ENCODE data around the gene ACVR1.
"Not testable (repeated sequence)": the region's sequence is repeated elsewhere in the genome, so short reads cannot be mapped to it uniquely, and the experiment has no call there.

ACVR1 gene

GRCh38 chr2:157849591-157849990, 26.5 kb downstream of the ACVR1 start:
- DNase-seq: no peak

- no peak for DNase-seq
Measured at GRCh38 chr2:157848213-157848612, 27.9 kb downstream of the ACVR1 start.

DNA sequence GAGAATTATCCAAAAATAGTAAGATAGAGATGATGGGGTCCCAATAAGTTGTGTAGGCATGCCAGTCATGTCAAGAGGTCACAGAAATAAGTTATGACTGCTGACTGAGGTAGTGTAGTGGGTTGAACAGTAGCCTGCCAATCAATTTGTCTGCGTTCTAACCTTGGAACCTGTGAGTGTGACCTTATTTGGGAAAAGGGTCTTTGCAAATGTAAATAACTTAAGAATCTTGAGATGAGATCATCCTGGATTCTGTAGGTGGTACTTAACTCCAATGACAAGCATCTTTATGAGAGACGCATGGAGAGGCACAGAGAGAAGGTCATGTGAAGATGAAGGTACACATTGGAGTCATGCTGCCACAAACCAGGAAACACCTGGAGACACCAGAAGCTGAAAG, 31.0 kb downstream of the ACVR1 start:
- DNase-seq: no peak

- no peak for DNase-seq
Measured at GRCh38 chr2:157843935-157844334, 32.2 kb downstream of the ACVR1 start.

DNA sequence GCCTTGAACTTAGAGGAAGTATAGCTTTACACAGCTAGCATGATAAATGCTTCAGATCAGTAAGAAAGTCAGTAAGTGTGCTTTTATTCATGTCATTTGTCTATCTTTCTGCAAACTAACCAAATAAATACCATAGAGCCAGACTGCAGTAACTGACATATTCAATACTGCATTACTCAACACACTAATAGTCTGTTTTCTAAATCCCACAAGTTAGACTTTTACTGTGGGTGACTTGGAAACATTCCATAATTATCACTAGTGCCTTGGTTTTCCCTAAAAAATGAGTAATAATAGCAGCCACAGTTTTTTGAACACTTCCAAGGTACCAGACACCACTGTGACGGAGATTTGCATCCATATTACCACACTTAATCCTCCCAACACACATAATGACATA, 33.0 kb downstream of the ACVR1 start:
- no peak for DNase-seq

DNA sequence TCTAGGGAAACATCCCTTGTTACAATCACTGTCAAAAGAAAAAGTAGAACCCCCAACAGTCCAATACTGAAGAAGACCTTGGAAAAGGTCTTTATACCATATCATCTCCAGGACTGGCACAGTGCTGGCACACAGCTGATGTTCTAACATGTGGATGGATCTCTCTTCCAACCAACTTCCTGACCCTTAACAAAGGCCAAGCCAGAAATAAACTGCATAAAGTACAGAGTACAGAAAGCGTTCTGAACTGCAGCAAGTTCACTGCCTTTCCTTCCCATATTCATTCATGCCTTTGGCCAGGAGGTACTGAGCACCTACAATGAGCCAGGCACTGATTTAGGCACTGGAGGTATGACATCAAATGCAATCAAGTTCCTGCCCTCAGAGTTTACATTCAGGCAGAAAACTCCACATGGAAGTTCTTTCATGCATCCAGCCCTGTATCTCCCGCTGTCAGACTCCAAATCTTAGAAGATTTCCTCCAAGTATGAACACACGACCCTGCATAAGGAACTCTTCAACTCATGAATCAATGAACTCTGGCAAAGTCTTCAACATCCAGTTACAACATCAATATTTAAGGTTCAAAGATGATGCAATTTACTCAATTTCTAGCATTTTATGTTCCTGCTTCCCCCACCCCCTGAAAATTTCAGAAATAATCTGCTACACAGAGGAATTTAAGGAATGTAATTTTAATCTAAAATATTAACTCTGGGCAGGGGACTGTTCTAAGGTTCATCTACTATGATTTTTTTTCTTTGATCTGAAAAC, 33.8 kb downstream of the ACVR1 start:
- no peak for DNase-seq

GRCh38 chr2:157841485-157841884, 34.6 kb downstream of the ACVR1 start:
- no peak for DNase-seq

GRCh38 chr2:157840568-157841156, 35.5 kb downstream of the ACVR1 start:
- DNase-seq: no peak

- no peak for DNase-seq
Measured at GRCh38 chr2:157839822-157840221, 36.3 kb downstream of the ACVR1 start.

DNA sequence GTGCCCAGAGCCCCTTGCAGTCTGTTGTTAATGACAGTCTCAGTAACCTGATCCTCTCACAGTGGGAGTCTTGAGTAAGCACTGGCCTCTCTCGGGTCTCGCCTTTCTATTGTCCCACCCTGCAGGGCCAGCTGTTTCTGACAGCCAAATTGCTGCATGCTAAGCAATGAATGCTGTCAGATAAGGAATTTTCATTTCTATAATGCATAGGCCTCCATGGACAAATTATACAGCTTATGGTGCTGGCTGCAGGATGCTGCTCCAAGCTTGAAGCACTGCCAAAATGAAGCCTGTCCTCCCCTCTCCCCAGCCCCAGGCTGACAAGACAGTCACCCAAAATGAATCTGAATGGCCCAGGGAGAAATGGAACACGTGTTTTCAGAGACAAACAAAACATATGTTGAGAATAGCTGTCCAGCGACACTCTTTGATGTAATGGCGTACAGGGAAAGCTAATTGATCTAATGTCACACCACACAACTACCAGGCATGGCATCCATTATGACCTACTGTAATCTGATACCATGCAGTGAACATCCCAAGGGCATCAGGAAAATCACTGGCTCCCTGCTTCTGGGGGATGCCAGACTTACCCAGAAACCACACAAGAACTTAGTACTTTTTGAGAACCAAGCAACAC, 36.8 kb downstream of the ACVR1 start:
- no peak for DNase-seq

DNA sequence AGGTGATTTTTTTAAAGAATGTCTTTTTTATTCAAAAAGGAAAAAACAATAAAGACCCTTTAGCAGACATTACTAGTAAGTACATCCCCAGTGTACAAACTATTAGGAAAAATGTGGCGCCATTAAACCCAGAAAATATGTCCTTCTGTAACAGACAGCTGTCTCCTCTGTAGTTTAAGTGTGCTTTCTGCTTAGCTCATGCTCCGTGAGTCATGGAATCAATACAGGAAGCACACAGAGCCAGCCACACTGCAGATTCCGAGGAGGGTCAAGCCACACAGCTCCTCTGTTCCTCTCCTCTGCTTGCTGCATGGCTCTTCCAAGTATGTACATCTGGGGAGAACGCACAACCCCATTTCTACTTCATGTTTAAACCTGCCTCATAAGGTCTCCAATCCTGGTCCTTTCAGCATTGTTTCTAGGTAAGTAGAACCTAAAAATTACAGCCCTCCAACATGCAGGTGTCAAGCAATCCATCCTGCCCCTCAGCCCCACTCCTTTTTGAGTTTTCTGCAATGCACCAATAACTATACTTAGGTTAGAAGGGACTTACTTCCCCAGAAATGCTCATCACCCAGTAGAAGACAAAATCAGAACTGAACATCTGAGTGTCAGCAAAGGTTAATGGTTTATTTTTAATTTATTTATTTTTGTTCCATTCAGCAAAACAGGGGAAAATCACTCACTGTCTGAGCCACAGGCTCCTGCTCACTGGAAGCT, 37.5 kb downstream of the ACVR1 start:
- peak; percentile 64 to 68 for DNase-seq

- no peak for DNase-seq
Measured at GRCh38 chr2:157837851-157838441, 38.2 kb downstream of the ACVR1 start.

GRCh38 chr2:157836531-157836930, 39.6 kb downstream of the ACVR1 start:
- DNase-seq: no peak

- no peak for DNase-seq
Measured at GRCh38 chr2:157835425-157835824, 40.7 kb downstream of the ACVR1 start.

- DNase-seq: no peak
Measured at GRCh38 chr2:157835006-157835405, 41.1 kb downstream of the ACVR1 start.

- DNase-seq: no peak
Measured at GRCh38 chr2:157833721-157834120, 42.4 kb downstream of the ACVR1 start.

- no peak for DNase-seq
Measured at GRCh38 chr2:157831573-157832315, 44.4 kb downstream of the ACVR1 start.

- DNase-seq: no peak
Measured at GRCh38 chr2:157830696-157831570, 45.2 kb downstream of the ACVR1 start.

DNA sequence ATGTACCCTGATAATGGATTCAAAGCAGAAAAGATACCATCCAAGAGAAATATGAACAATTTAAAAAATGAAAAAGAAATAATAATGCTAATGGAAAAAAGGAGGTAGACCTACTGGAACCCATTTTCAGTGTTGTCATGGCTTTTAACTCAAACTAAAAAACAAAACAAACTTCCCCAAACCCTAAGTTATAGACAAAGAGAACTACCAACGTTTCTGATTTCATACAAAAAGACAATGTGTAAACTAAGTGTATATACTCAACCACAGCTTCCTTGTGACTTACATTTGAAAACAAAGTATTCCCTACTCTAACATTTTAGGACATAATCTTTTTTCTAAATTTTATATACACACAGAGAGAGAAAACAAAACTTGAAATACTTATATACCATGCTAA, 45.9 kb downstream of the ACVR1 start:
- no peak for DNase-seq

DNA sequence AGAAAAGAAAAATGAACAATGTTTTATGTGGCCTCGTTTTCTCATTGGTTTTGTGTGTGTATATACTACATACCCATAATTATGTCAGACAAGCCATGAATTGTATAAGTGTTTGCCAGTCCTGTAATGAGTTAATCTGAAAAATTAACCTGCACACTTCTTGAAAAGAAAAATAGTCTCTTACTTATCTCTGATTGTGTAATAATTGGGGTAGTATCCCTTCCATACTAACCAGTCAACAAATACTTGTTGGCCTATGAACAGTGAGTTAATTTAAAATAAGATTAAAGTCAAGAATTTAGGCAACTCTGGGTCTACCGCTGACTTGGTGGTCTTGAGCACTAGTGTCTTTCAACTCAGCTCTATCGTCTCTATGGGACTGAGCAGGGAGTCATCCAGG, 48.8 kb downstream of the ACVR1 start:
- no peak for DNase-seq

GRCh38 chr2:157826644-157827043, 49.5 kb downstream of the ACVR1 start:
- not testable (repeated sequence) for DNase-seq
